ENCODE data around the gene UBASH3A. TPM values are rescaled to one million over a fixed set of nuclear protein-coding genes. Genes with fewer than 3 reads are reported as not detected.

UBASH3A gene
- polyA plus RNA-seq, 1 of the 3 experiments (the other 2 are of a cell fraction): not detected

- TF ChIP-seq POLR2AphosphoS5 (IDR thresholded peaks at IDR 0.05; ENCODE audit: low read depth, low read length): no peak
- no peaks in the 10 kb centered on the region for H3F3A ChIP-seq (replicated peaks; ENCODE audit: insufficient read depth)
- 64% methylated on average over 8 of the region's 9 CpGs for WGBS (ENCODE audit: low lambda C conversion rate)
Observed at GRCh38 chr21:42451941-42452340, 48.2 kb downstream of the UBASH3A start.

DNA sequence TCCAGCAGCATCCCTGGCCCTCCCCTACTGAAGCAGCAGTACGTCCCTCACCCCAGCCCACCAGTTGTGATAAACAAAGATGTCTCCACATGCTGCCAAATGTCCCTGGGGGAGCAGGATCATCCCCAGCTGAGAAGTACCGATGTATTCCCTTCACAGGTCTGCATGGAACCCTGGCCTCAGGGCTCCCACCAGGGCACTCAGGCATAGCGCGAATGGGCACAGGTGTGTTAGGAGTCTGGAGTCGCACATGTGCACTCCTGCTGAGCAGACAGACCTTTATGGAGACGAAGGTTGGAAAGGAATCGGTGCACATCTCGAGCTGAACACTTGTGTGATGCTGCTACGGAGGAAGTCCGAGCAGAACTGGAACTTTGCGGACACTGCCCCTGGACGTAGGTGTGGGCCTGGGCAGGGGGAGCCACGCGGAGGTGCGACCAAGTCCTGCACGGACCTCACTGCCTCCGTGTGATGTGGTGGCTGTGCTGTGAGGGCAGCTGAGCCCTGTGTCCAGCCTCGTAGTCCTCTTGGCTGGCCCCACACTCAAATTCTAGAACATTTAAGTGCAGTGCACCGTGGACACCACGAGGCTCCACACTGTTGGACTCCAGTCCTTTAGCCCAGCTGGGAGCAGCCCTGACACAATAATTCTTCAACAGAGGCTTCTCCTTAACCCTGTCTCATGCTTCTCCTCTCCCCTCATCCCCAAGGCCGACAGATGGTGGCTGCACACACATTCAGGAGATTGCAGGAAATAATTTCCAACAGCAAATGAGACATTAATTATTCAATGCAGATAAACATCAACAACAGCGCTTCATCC, 48.9 kb downstream of the UBASH3A start:
- no peak overlapping the region for H2AFZ ChIP-seq (ENCODE audit: low read depth)
- no peaks in the 10 kb centered on the region for H3K36me3 ChIP-seq (replicated peaks in 1 of 2; ENCODE audit: control insufficient read depth in 1 of 2, insufficient read depth in 2 of 2, low read length in 1 of 2)
- TF ChIP-seq TAF1 (IDR thresholded peaks at IDR 0.05; ENCODE audit: borderline replicate concordance, low read depth, low read length) (no peak), GABPA (IDR thresholded peaks at IDR 0.05; ENCODE audit: low read depth) (no peak), NRF1 (IDR thresholded peaks at IDR 0.05; ENCODE audit: low read depth, low read length) (no peak), SMC3 (IDR thresholded peaks at IDR 0.05; ENCODE audit: low read depth, low read length) (no peak), GATA2 (CRISPR knock-in tag; IDR thresholded peaks at IDR 0.05) (no peak), RCOR1 (IDR thresholded peaks at IDR 0.05; ENCODE audit: low read length) (no peak), POLR2AphosphoS5 (IDR thresholded peaks at IDR 0.05; ENCODE audit: low read depth, low read length) (no peak), RFX5 (IDR thresholded peaks at IDR 0.05; ENCODE audit: low read length) (no peak)
- TF ChIP-seq, protein P1, sequence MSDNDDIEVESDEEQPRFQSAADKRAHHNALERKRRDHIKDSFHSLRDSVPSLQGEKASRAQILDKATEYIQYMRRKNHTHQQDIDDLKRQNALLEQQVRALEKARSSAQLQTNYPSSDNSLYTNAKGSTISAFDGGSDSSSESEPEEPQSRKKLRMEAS (IDR thresholded peaks at IDR 0.05; ENCODE audit: low read depth): no peak
- H3K27me3 ChIP-seq (ENCODE audit: insufficient read depth): no peaks in the 10 kb centered on the region
- H3K9me2 ChIP-seq: no peaks in the 10 kb centered on the region
- no peak overlapping the region for H3K4me2 ChIP-seq
- H3K9me3 ChIP-seq: no peaks in the 10 kb centered on the region
- DNase-seq: no peak
- 57% methylated on average over 13 of the region's 22 CpGs for WGBS (ENCODE audit: low lambda C conversion rate)
- H3K79me2 ChIP-seq (ENCODE audit: insufficient read depth): no peaks in the 10 kb centered on the region
- H3F3A ChIP-seq (replicated peaks; ENCODE audit: insufficient read depth): no peaks in the 10 kb centered on the region
- H3K27ac ChIP-seq (ENCODE audit: low read depth in 2 of 2, low read length in 1 of 2): no peak overlapping the region
- ChIA-PET POLR2A (no interaction called here), CTCF (interaction anchor here (0.7 to 2.8 kb wide), 3 partner anchors 26 to 307 kb away, joined by 3 to 13 read pairs (median 3); no protein-coding TSS in a partner anchor)
- H3K9ac ChIP-seq: no peak overlapping the region
- H3K4me1 ChIP-seq (ENCODE audit: control insufficient read depth in 1 of 2, insufficient read depth in 2 of 2, low read depth in 1 of 2, low read length in 1 of 2): peaks cover 0 to 9% of the 10 kb centered on the region in 2 experiments; a peak in 1 of 4 replicates
- no peak overlapping the region for H3K4me3 ChIP-seq (ENCODE audit: low read depth in 2 of 2, low read length in 1 of 2)
- H4K20me1 ChIP-seq (ENCODE audit: insufficient read depth): no peaks in the 10 kb centered on the region

More at GRCh38 chr21:42451941-42452340, 48.2 kb downstream of the UBASH3A start:
- POLR2A ChIA-PET: no interaction called here
- no peaks in the 10 kb centered on the region for H4K20me1 ChIP-seq (ENCODE audit: insufficient read depth)
- no peak overlapping the region for H3K9ac ChIP-seq
- H3K9me3 ChIP-seq: no peaks in the 10 kb centered on the region
- H3K9me2 ChIP-seq: no peaks in the 10 kb centered on the region
- CTCF ChIA-PET: interaction anchor here (1.6 to 2.8 kb wide), 2 partner anchors 27 to 306 kb away, joined by 3 to 13 read pairs; no protein-coding TSS in a partner anchor
- H3K4me1 ChIP-seq (ENCODE audit: control insufficient read depth in 1 of 2, insufficient read depth in 2 of 2, low read depth in 1 of 2, low read length in 1 of 2): peaks cover 0 to 9% of the 10 kb centered on the region in 2 experiments; a peak in 1 of 4 replicates
- H3K27ac ChIP-seq (ENCODE audit: low read depth in 2 of 2, low read length in 1 of 2): no peak overlapping the region
- H2AFZ ChIP-seq (ENCODE audit: low read depth): no peak overlapping the region
- H3K4me3 ChIP-seq (ENCODE audit: low read depth in 2 of 2, low read length in 1 of 2): no peak overlapping the region
- no peaks in the 10 kb centered on the region for H3K27me3 ChIP-seq (ENCODE audit: insufficient read depth)
- DNase-seq: no peak
- H3K79me2 ChIP-seq (ENCODE audit: insufficient read depth): no peaks in the 10 kb centered on the region
- no peaks in the 10 kb centered on the region for H3K36me3 ChIP-seq (replicated peaks in 1 of 2; ENCODE audit: control insufficient read depth in 1 of 2, insufficient read depth in 2 of 2, low read length in 1 of 2)
- H3K4me2 ChIP-seq: no peak overlapping the region
